ENCODE data around the gene TEPSIN.
A peak's percentile ranks its signal among the peaks of the same experiment; 100 is the strongest.

DNA sequence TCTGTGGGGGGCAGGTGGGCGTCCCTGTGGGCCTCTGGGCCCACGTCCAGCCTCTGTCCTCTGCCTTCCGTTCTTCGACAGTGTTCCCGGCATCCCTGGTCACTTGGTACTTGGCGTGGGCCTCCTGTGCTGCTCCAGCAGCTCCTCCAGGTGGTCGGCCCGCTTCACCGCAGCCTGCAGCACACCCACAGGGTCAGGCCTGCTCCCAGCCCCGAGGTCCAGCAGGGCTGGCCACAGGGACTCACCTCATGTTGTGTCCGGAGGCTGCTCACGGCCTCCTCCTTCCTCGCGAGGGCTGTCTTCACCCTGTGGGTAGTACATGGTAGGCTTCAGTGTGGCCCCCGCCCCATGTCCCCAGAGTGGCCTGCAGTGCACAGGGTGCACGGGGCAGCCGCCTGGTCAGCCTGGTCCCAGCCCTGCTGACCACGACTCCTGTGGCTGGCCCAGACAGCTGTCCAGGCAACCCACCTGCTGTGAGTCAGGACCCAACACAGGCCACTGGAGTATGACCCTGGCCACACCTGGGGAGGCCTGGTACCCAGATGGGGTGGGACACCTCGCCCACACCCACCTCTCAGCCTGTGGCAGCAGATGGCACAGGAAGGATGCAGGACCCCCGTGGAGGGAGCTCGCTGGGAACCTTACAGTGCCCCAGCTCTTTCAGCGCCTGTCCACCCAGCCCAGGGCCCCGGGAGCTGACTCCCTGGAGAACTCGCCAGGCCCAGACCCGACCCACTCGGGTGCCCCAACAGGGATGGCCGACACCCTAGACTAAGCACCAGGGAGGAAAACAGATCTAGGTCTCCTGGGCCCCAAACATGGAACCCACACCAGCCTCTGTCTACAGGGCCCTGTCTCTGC, 49.0 kb downstream of the TEPSIN start:
- TF ChIP-seq, protein P1, sequence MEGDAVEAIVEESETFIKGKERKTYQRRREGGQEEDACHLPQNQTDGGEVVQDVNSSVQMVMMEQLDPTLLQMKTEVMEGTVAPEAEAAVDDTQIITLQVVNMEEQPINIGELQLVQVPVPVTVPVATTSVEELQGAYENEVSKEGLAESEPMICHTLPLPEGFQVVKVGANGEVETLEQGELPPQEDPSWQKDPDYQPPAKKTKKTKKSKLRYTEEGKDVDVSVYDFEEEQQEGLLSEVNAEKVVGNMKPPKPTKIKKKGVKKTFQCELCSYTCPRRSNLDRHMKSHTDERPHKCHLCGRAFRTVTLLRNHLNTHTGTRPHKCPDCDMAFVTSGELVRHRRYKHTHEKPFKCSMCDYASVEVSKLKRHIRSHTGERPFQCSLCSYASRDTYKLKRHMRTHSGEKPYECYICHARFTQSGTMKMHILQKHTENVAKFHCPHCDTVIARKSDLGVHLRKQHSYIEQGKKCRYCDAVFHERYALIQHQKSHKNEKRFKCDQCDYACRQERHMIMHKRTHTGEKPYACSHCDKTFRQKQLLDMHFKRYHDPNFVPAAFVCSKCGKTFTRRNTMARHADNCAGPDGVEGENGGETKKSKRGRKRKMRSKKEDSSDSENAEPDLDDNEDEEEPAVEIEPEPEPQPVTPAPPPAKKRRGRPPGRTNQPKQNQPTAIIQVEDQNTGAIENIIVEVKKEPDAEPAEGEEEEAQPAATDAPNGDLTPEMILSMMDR (IDR thresholded peaks at IDR 0.05), result peak; percentile 19
- no peak for TF ChIP-seq ZFX (IDR thresholded peaks at IDR 0.05; ENCODE audit: borderline replicate concordance)
